GM21381 (cell line): ENCODE measurements around the gene PSMG3.

Source experiments
- ATAC-seq: cut with Tn5 transposase; IDR thresholded peaks from one replicate; pipeline ENCODE4 v1.9.1; 2021; ENCODE audit warnings: mild to moderate bottlenecking, moderate library complexity; ENCODE audit not compliant: unreplicated experiment

PSMG3 gene

GRCh38 chr7:1546909-1547776 lies 22.7 kb downstream of the PSMG3 start:
- ATAC-seq, result no peak

DNA sequence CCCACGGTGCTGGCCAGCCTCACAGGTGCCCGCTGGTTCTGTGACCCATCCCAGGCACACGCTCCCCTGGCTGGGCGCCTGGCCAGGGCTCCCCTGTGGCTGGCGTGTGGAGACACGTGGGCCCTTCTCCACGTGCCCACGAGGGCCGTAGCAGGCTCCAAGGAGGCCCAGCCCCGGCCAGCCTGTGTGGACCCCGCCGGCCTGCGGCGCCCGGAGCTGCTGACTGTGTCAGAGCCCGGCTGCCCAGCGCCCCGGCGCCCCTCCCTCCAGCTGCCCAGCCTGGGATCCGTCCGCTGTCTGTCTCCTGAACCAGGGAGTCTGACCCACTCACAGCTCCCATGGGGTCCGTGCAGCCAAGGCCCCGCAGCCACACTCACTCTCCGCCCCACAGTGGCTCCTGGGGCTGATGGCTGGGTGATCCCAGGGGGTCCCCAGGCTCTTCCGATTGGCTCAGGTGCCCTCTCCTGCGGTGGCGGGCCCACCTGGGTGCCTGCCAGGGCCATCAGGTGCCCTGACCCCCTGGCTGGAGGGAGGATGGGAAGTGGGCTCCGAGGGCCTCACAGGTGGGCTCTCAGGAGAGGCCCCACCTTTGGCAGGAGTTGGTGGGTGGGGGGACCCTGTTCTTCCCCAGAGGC lies 23.4 kb downstream of the PSMG3 start:
- ATAC-seq, result no peak

DNA sequence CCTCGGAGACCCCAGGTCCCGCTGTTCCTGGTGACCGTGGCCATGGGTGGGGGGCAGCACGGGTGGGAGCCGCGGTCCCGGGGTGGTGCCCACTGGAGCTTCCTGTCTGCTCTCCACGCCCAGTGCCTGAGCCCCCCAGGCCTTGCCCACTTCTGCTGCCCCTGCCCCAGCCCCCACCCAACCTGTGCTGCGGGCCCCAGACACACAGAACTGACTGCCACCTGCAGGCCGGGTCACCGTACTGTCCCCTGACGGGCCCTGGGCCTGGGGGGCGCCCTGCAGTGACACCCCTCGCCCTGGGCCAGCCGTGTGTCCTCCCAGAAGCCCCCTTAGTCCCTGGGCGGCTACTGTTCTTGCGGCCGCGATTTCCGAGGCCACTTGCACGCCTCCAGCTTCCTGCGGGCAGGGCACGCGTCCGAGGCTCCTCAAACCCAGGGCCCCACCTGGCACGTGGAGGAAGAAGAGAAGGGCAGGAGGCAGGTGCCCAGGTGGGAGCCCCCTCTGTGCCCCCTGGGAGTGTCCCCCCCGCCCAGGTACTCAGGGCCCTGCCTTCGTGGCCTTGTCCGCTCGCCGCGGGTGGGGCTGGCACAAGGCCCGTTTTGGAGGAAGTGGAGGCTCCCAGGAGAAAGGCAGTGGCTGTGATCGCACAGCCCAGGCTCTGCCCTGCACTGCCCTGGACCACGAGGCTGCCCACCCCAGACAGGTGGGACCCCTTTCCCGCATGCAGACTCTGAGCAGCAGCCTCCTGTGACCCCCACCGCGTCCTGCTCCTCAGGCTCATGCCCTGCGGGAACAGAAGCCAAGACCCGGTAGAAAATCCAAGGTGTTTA lies 24.2 kb downstream of the PSMG3 start:
- ATAC-seq, result no peak

DNA sequence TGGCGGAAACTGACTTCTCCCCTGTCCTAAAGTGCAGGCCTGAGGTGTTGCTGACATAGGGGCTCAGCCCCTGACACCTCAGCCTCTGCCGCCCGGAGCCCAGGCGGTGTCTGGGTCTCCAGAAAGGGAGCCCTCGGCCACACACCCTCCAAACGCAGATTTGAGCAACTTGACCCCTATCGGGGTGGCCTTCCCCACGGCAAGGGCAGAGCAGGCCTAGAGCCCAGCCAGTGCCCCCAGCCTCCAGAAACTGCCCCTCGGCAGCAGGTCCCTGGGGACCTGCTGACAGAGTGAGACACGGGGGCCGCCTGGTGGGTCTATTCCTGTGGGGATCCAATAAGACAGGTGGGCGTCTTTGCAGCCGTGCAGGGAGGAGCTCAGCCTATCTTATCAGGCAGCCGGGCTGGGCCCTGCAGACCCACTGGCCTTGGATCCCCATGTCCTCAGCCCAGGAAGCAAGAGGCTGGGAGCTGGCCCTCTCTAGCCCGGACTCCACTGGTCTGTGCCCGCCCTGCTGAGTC lies 24.9 kb downstream of the PSMG3 start:
- ATAC-seq, result no peak

- no peak for ATAC-seq
Observed at GRCh38 chr7:1544178-1544895, 25.5 kb downstream of the PSMG3 start.

DNA sequence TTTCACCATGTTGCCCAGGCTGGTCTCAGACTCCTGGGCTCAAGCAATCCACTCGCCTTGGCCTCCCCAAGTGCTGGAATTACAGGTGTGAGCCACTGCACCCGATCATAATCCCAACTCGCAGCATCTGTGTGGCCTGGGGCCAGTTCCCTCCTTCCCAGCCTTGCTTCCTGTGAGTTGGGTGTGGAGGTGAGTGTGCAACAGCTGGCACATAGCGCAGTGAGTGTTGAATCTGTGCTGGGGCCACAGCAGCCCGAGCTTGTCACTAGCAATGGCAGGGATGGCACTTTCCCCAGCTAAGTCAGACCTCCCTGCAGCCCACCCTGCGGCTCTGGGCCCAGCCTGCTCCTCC lies 26.0 kb downstream of the PSMG3 start:
- no peak for ATAC-seq

DNA sequence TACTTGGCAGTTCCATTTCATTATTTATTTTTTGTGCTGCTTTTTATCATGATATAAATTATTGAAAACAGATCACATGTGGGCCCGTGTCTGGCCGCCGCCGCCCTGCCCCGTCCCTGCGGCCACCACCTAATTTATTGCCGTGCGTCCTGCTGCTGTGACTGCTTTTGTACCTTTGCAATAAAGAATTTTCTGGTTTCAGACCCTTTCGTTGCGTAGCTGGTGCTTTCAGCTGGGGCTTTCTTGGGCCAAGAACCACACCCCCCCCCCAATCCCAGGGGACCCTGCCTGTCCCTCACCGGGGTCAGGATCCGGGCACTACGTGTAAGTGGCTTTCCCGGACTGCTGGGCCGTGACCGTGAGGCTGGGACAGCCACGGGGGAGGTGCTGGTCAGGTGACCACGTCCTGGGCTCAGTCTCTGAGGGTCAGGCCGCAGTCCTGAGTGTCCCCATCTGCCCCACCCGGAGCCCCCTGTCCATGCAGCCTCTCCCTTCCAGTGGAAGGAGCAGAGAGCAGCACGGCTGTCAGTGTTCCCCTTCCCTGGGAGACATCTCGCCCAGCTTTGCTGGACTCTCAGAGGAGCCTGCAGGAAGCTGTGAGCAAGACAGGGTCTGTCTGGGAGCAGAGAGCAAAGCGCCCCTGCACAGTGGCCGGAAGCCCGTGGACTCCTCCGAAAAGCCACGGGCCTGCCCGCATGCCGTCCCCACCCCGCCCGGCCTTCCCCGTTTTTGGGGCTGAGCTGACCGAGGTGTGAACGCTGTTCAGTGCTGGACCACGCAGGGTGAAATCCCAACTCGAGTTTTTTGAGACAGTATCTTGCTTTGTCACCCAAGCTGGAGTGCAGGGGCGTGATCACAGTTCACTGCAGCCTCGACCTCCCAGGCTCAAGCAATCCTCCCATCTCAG lies 26.7 kb downstream of the PSMG3 start:
- ATAC-seq, result no peak

GRCh38 chr7:1542329-1542728 lies 27.5 kb downstream of the PSMG3 start:
- no peak for ATAC-seq

- no peak for ATAC-seq
Observed at GRCh38 chr7:1541431-1542162, 28.2 kb downstream of the PSMG3 start.

DNA sequence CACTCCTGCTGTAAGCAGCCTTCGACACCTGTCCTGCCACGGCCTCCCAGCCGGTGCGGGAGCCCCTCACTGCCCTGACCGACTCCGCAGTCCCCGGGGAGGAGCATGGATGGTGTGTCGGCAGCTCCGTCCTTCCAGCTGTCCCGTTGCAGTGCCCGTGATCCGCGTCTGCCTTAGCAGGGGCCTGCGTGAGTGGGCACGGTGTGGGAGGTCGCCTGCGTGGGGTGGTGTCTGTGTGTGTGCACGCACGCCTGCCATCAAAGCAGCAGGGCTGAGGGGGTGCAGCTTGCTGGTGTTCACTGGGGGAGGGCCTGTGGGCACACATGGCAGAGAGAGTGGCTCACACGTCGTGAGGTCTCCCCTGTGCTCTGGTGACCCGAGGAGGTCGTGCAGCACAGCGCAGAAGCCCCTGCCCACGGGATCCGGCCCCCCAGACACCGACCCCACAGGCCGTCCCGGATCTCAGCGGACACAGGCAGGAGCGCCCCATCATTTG lies 29.0 kb downstream of the PSMG3 start:
- no peak for ATAC-seq

DNA sequence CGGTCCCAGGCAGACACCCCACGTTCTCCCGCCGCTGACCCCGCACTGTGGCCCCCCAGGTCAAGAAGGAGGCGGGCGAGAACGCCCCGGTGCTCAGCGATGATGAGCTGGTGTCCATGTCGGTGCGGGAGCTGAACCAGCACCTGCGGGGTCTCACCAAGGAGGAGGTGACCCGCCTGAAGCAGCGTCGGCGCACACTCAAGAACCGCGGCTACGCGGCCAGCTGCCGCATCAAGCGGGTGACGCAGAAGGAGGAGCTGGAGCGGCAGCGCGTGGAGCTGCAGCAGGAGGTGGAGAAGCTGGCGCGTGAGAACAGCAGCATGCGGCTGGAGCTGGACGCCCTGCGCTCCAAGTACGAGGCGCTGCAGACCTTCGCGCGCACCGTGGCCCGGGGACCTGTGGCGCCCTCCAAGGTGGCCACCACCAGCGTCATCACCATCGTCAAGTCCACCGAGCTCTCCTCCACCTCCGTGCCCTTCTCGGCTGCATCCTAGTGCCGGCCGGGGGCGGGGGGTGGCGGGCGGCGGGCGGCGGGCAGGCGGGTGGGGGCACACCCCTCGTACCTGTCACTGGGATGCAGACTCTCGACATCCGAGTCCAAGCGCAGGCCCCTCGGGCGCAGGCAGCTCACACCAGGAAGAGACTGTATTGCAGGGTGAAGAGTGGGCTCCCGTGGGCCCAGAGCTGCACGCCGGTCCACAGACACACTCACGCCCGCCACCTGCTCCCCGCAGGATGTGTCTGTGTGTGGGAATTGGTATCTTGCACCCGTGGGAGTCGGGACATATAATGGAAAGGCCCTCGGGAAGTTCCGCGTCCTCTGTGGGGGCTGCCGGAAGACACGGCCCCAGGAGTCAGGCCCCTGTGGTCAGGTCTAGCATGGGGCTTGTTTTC lies 29.7 kb downstream of the PSMG3 start:
- ATAC-seq, result no peak

DNA sequence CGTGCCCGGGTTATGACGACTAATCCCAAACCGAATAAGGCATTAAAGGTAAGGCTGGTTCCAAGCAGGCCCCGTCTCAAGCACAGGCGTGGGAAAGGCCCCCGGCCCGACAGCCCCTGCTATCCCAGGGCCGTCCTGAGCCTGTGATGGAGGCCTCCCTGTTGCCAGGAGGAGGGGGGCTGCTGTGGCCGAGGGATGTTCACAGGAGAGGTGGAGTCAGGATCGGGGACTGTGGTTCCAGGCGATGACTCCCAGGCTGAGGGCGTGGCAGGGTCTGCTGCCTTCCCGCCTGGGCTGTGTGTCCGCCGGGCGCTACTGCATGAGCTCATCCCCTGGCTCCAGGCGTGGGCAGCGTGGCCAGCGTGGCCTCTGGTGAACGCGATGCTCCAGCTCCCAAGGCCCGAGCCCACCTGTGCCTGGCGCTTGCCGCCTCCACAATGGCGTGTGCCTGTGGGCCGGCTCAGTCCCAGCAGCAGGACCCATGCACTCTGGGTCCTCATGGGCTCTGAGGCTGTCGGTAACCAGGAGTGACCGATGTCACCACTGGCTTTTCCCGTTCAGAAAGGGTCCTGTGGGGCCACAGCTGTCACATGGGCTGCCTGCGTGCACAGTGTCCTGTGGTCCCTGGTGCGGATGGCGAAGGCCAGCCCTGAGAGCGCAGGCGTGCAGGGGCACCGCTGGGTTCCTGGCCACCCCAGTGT lies 30.5 kb downstream of the PSMG3 start:
- no peak for ATAC-seq

DNA sequence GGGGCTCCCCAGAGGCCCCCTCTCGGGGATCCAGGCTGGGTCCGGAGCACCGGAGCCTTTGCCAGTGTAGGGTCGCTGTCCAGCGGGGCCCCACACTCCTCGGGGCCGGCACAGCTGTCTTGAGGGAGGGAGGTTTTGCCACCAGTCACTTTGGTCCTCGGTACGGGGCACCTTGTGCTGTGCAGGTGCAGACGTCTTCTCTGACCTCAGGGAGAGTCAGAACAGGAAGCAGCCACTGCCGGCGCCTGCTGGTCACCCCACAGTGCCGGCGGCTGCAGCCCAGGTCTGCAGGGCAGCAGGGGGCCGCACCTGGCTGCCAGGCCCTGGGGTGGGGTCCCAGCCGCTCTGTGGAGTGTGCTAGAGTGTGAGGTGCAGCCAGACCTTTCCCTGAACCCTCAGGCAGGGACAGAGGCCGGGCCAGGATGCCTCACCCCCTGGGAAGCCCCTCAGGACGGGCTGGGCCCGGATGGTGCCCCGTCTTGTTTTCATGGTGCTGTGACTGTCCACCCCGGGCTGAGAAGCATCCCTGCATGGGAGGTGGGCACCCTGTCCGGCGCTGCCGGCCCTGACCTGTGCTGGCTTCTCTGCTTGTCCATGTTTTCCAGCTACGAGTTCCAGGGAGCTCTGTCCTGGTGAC lies 31.2 kb downstream of the PSMG3 start:
- no peak for ATAC-seq

DNA sequence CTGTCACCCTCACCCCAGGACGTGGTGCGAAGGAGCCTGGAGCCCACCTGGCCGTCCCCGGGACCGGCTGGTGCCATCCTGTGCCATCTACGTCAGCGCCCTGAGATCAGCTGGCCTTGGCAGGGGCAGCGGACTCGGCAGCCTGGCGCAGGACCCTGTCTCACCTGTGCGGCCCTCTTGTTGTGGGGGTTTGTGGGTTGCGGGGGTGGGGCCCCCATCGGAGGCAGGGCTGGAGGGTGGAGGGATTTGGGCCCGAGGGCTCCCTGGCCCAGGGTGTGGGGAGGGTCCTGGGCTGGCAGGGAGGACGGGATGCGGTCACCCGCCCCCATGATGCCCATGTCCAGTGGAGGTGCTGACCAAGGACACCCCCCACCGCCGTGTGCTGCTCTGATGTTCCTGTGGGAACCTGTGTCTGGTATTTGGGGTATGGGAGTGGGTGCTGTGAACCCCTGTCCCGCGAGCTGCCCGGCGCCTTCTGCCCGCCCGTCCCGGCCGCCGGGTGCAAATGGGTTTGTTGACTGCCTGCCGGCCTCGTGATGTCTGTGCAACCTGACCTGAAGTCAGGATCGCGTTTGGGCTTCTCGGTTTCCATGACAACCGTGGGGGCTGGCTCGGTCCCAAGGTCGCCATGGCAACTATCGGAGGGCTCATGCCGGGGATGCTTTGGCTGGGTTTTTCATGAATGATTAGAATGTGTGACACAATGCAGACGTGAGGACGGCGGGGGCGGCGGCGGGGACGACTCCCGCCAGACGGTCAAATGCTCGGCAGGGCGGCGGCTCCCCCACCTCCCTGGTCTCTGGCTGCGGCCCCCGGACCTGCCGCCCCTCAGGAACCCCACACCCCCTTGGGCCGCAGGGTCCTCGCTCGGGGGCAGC lies 32.1 kb downstream of the PSMG3 start:
- no peak for ATAC-seq

DNA sequence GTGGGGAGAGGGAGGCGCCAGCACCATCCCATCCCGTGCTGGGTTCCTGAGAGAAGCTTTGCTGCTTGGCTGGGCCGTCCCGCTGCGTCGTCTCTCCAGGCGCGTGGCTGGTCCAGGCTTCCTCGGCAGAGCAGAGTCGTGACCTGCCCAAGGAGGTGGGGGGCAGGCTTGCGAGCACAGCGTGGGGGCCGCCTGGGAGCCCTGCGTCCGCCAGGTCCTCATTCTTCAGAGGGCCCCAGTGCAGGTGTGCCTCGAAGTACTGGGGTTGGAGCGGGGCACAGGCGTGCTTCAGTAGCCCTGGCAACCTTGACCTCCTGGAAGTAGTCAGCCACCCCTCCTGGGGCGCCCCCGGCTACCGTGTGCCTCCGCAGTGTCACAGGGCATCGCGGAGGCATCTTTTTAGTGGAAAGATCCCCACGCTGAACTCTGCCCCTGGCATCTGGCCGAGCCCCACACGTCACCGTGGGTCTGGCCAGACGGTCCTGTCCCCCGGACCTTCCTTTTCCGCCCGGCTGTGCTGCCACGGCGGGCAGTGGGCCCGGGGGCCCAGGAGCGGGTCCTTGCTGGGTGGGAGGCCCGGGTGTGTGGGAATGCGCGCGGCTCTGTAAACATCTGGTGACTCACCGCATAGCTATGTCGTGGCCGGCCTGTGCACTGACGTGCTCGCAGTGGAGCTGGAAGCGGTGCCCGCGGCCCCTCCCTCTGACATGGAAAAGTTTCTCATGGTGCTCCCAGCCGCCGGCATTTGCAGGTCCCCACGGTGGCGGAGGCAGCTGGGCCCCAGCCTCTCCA lies 32.9 kb downstream of the PSMG3 start:
- no peak for ATAC-seq
